ENCODE measurements around the gene PTPN21.

Gene PTPN21

DNA sequence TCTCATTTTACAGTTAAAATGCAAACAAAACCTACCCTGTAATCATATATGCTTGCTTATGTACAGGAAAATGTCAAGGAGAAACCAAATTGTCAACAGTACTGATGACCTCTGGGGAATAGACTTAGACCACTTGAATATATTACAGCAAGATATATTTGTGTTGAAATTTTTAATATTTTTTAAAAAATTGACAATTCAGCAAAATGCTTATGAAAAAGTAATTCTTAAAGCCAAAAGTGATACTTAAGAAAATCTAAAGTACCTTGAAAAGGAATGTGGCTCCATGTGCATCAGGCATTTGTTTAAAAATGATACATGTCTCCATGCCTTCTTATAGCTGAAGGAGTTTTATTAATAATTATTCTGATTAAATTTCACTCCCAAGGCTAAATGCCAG lies 49.2 kb downstream of the PTPN21 start:
- no peaks in the 10 kb centered on the region for H4K20me1 ChIP-seq (ENCODE audit: insufficient read depth, low read length)
- no peak for DNase-seq
- H3K4me2 ChIP-seq (ENCODE audit: low read depth, low read length), result no peak overlapping the region
- no peaks in the 10 kb centered on the region for H3K9me2 ChIP-seq (replicated peaks; ENCODE audit: insufficient read depth, low read length)
- H3F3A ChIP-seq (ENCODE audit: insufficient read depth, low read length), result no peaks in the 10 kb centered on the region
- H3K27ac ChIP-seq (ENCODE audit: low read length), result no peak overlapping the region
- no peaks in the 10 kb centered on the region for H3K27me3 ChIP-seq (replicated peaks; ENCODE audit: insufficient read depth, low read length)
- TF ChIP-seq EZH2 (optimal IDR thresholded peaks at IDR 0.05; ENCODE audit: low read depth, low read length) (no peak), EZH2phosphoT487 (IDR thresholded peaks at IDR 0.05; ENCODE audit: low read length) (no peak), CTCF (IDR thresholded peaks at IDR 0.05; ENCODE audit: low read length) (no peak)
- H3K4me1 ChIP-seq (ENCODE audit: low read length), result no peaks in the 10 kb centered on the region
- no peak overlapping the region for H2AFZ ChIP-seq (ENCODE audit: low read length)
- no peak overlapping the region for H3K9ac ChIP-seq (ENCODE audit: low read length)
- no peak overlapping the region for H3K4me3 ChIP-seq (ENCODE audit: low read length)
- H3K9me3 ChIP-seq (replicated peaks; ENCODE audit: insufficient read depth, low read length), result no peaks in the 10 kb centered on the region
- no peaks in the 10 kb centered on the region for H3K36me3 ChIP-seq (replicated peaks; ENCODE audit: insufficient read depth, low read length)
- no peaks in the 10 kb centered on the region for H3K79me2 ChIP-seq (ENCODE audit: low read length)

DNA sequence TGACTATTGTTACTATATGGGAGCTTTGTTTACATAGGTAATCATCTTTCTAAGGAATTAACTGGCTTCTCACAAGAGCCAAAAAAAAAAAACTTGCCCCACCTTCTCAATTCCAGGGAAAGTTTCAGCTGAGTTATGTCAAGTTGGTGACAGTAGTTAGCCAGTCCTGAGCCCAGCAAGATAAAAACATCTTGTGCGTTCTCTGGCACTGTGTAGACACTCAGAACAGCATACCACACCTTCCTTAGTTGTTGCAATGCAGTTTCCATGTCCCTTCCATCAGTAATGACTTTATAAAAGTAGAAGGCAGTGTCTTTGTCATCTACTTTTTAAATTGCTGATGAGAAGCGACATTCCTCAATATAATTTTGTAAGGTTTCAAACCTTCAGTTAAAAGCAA lies 50.2 kb downstream of the PTPN21 start:
- Histone ChIP-seq H3K27ac (ENCODE audit: low read length) (no peak overlapping the region), H3K9ac (ENCODE audit: low read length) (no peak overlapping the region), H3K79me2 (ENCODE audit: low read length) (no peaks in the 10 kb centered on the region), H3K27me3 (replicated peaks; ENCODE audit: insufficient read depth, low read length) (no peaks in the 10 kb centered on the region), H3K9me3 (replicated peaks; ENCODE audit: insufficient read depth, low read length) (no peaks in the 10 kb centered on the region), H3F3A (ENCODE audit: insufficient read depth, low read length) (no peaks in the 10 kb centered on the region), H3K9me2 (replicated peaks; ENCODE audit: insufficient read depth, low read length) (no peaks in the 10 kb centered on the region), H3K4me3 (ENCODE audit: low read length) (no peak overlapping the region), H3K4me2 (ENCODE audit: low read depth, low read length) (no peak overlapping the region), H3K36me3 (replicated peaks; ENCODE audit: insufficient read depth, low read length) (no peaks in the 10 kb centered on the region), H4K20me1 (ENCODE audit: insufficient read depth, low read length) (no peaks in the 10 kb centered on the region), H2AFZ (ENCODE audit: low read length) (no peak overlapping the region), H3K4me1 (ENCODE audit: low read length) (no peaks in the 10 kb centered on the region)
- DNase-seq, result no peak
- TF ChIP-seq CTCF (IDR thresholded peaks at IDR 0.05; ENCODE audit: low read length) (no peak), EZH2 (optimal IDR thresholded peaks at IDR 0.05; ENCODE audit: low read depth, low read length) (no peak), EZH2phosphoT487 (IDR thresholded peaks at IDR 0.05; ENCODE audit: low read length) (no peak)

GRCh38 chr14:88503754-88504406 lies 50.9 kb downstream of the PTPN21 start:
- no peaks in the 10 kb centered on the region for H3K36me3 ChIP-seq (replicated peaks; ENCODE audit: insufficient read depth, low read length)
- H3K9me3 ChIP-seq (replicated peaks; ENCODE audit: insufficient read depth, low read length), result no peaks in the 10 kb centered on the region
- no peak overlapping the region for H3K4me3 ChIP-seq (ENCODE audit: low read length)

More at GRCh38 chr14:88503754-88504406, 50.9 kb downstream of the PTPN21 start:
- H3K9ac ChIP-seq (ENCODE audit: low read length), result no peak overlapping the region
- TF ChIP-seq EZH2phosphoT487 (IDR thresholded peaks at IDR 0.05; ENCODE audit: low read length), result no peak
- TF ChIP-seq EZH2 (optimal IDR thresholded peaks at IDR 0.05; ENCODE audit: low read depth, low read length), result no peak
- no peak for TF ChIP-seq CTCF (IDR thresholded peaks at IDR 0.05; ENCODE audit: low read length)
- no peaks in the 10 kb centered on the region for H3F3A ChIP-seq (ENCODE audit: insufficient read depth, low read length)
- no peak for DNase-seq
- no peak overlapping the region for H3K4me2 ChIP-seq (ENCODE audit: low read depth, low read length)
- H3K27me3 ChIP-seq (replicated peaks; ENCODE audit: insufficient read depth, low read length), result no peaks in the 10 kb centered on the region
- H3K9me2 ChIP-seq (replicated peaks; ENCODE audit: insufficient read depth, low read length), result no peaks in the 10 kb centered on the region
- H2AFZ ChIP-seq (ENCODE audit: low read length), result no peak overlapping the region
- no peaks in the 10 kb centered on the region for H3K79me2 ChIP-seq (ENCODE audit: low read length)
- H4K20me1 ChIP-seq (ENCODE audit: insufficient read depth, low read length), result no peaks in the 10 kb centered on the region
- no peak overlapping the region for H3K27ac ChIP-seq (ENCODE audit: low read length)
- H3K4me1 ChIP-seq (ENCODE audit: low read length), result no peaks in the 10 kb centered on the region

Data from MM.1S (cell line).